ENCODE data around the gene THSD4. TPM values are rescaled to one million over a fixed set of nuclear protein-coding genes. Genes with fewer than 3 reads are reported as not detected.

The THSD4 gene
- total RNA-seq, 1 experiment from 2014 or later, result 0.29 TPM

DNA sequence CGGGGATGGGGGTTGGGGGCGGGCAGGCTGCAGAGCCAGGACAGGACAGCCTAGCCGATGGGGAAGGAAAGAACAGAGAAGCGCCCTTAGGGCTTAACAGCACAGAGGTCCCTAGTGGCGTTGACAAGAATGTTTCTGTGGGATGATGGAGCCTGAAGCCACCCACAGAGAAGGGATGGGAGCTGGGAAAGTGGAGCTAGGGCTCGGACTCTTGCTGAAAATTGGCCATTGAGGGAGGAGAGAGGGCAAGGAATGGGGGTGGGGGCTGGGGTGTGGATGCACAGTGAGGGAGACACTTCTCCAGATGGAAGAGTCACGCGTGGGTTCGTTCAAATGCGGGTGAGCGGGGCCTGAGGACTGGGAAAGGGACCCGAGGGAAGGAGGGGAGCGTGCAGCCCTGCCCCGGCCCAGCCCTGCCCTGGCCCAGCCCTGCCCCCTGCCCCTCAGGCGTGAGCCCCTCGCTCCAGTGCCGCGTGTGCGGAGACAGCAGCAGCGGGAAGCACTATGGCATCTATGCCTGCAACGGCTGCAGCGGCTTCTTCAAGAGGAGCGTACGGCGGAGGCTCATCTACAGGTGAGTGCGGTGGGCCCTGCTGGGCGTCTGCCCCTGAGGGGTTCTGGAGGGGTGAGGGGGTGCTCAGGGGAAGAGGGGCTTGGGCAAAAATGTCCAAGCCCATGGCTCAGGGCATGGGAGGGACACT, 695.9 kb downstream of the THSD4 start:
- Histone ChIP-seq H3K4me1 (no peaks in the 10 kb centered on the region), H3K9me3 (no peaks in the 10 kb centered on the region), H3K36me3 (ENCODE audit: control insufficient read depth, insufficient read depth, low read length) (no peaks in the 10 kb centered on the region), H3K4me3 (ENCODE audit: low read depth, low read length) (no peak overlapping the region), H3K27me3 (replicated peaks; ENCODE audit: control insufficient read depth, insufficient read depth, low read length) (no peaks in the 10 kb centered on the region)
- DNase-seq, result no peak
- CTCF ChIA-PET, result no interaction called here
- POLR2A ChIA-PET, result no interaction called here
- Mint-ChIP-seq H3K9me3 (ENCODE audit: unreplicated experiment) (no peaks in the 10 kb centered on the region), H3K36me3 (ENCODE audit: insufficient read depth, unreplicated experiment) (no peaks in the 10 kb centered on the region), H3K4me1 (ENCODE audit: low read depth, unreplicated experiment) (peaks cover 8% of the 10 kb centered on the region), H3K4me3 (ENCODE audit: unreplicated experiment) (no peak overlapping the region), H3K27ac (ENCODE audit: unreplicated experiment) (no peak overlapping the region), H3K27me3 (ENCODE audit: insufficient read depth, unreplicated experiment) (no peaks in the 10 kb centered on the region)
- no TSS peak for BruUV-seq (replicated peaks)
- TF ChIP-seq, protein P1, sequence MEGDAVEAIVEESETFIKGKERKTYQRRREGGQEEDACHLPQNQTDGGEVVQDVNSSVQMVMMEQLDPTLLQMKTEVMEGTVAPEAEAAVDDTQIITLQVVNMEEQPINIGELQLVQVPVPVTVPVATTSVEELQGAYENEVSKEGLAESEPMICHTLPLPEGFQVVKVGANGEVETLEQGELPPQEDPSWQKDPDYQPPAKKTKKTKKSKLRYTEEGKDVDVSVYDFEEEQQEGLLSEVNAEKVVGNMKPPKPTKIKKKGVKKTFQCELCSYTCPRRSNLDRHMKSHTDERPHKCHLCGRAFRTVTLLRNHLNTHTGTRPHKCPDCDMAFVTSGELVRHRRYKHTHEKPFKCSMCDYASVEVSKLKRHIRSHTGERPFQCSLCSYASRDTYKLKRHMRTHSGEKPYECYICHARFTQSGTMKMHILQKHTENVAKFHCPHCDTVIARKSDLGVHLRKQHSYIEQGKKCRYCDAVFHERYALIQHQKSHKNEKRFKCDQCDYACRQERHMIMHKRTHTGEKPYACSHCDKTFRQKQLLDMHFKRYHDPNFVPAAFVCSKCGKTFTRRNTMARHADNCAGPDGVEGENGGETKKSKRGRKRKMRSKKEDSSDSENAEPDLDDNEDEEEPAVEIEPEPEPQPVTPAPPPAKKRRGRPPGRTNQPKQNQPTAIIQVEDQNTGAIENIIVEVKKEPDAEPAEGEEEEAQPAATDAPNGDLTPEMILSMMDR (IDR thresholded peaks at IDR 0.05; ENCODE audit: insufficient read depth in 1 of 2, low read depth in 1 of 2, low read length in 1 of 2, severe bottlenecking in 1 of 2, unreplicated experiment in 1 of 2), result no peak
- intact Hi-C loops (cut with micrococcal nuclease; ENCODE audit: unreplicated experiment), result no loop called here

DNA sequence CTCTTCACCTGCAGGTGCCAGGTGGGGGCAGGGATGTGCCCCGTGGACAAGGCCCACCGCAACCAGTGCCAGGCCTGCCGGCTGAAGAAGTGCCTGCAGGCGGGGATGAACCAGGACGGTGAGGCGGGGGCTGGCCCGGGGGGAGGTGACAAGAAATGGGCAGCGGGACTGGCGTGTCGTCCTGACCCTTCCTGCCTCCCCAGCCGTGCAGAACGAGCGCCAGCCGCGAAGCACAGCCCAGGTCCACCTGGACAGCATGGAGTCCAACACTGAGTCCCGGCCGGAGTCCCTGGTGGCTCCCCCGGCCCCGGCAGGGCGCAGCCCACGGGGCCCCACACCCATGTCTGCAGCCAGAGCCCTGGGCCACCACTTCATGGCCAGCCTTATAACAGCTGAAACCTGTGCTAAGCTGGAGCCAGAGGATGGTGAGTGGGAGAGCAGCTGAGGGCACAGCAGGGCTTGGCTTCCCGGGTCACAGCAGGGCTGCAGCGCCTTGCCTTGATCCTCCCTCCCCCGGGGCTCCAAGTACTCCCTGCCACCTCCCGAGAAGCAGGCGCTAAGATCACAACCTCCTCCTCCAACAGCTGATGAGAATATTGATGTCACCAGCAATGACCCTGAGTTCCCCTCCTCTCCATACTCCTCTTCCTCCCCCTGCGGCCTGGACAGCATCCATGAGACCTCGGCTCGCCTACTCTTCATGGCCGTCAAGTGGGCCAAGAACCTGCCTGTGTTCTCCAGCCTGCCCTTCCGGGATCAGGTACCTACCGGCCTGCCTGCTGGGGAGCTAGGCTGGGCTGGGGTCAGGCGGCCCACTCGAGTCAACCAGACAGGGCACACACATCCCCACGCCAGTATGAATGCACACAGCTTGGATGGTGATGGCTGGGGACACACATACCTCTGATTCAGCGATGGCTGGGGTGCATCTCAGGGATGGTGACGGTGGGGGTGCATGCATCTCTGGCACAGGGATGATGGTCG, 696.8 kb downstream of the THSD4 start:
- no peak overlapping the region for H3K27ac Mint-ChIP-seq (ENCODE audit: unreplicated experiment)
- Histone ChIP-seq H3K9me3 (no peaks in the 10 kb centered on the region), H3K4me3 (ENCODE audit: low read depth, low read length) (no peak overlapping the region), H3K4me1 (no peaks in the 10 kb centered on the region), H3K27me3 (replicated peaks; ENCODE audit: control insufficient read depth, insufficient read depth, low read length) (no peaks in the 10 kb centered on the region), H3K36me3 (ENCODE audit: control insufficient read depth, insufficient read depth, low read length) (no peaks in the 10 kb centered on the region)
- H3K4me3 Mint-ChIP-seq (ENCODE audit: unreplicated experiment), result no peak overlapping the region
- ChIA-PET CTCF (no interaction called here), POLR2A (no interaction called here)
- H3K9me3 Mint-ChIP-seq (ENCODE audit: unreplicated experiment), result no peaks in the 10 kb centered on the region
- peaks cover 8% of the 10 kb centered on the region for H3K4me1 Mint-ChIP-seq (ENCODE audit: low read depth, unreplicated experiment)
- intact Hi-C loops (cut with micrococcal nuclease; ENCODE audit: unreplicated experiment), result no loop called here
- no TSS peak for BruUV-seq (replicated peaks)
- no peak for DNase-seq
- TF ChIP-seq, protein P1 (IDR thresholded peaks at IDR 0.05; ENCODE audit: insufficient read depth in 1 of 2, low read depth in 1 of 2, low read length in 1 of 2, severe bottlenecking in 1 of 2, unreplicated experiment in 1 of 2), result no peak
- no peaks in the 10 kb centered on the region for H3K27me3 Mint-ChIP-seq (ENCODE audit: insufficient read depth, unreplicated experiment)
- H3K36me3 Mint-ChIP-seq (ENCODE audit: insufficient read depth, unreplicated experiment), result peaks cover under 1% of the 10 kb centered on the region

DNA sequence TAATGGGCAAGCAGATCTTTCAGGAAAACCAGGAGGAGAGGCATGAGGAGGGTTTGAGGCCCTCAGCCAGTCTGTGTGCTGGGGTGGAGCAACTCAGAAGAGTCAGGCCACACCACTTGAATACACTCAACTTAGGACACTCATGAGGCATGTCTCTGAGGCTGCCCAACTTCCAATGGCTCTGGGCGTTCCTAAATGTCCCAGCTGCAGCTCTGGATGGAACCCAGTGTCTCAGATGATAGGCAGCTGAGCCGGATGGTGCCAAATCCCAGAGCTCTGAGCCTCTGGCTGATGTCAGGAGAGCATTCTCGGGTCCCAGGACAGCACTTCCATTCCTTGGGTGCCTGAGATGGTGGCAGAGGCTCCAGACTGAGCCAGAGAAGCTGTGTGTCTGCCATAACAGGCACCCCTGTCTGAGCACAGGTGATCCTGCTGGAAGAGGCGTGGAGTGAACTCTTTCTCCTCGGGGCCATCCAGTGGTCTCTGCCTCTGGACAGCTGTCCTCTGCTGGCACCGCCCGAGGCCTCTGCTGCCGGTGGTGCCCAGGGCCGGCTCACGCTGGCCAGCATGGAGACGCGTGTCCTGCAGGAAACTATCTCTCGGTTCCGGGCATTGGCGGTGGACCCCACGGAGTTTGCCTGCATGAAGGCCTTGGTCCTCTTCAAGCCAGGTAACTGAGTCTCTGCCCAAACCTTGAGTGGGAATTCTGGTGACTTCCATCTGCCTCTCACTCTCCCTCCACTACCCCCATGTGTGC, 697.9 kb downstream of the THSD4 start:
- H3K27me3 ChIP-seq (replicated peaks; ENCODE audit: control insufficient read depth, insufficient read depth, low read length), result no peaks in the 10 kb centered on the region
- ChIA-PET POLR2A (no interaction called here), CTCF (interaction anchor here (0.8 kb wide), 1 partner anchor 69 kb away, joined by 3 read pairs; no protein-coding TSS in a partner anchor)
- no peaks in the 10 kb centered on the region for H3K27me3 Mint-ChIP-seq (ENCODE audit: insufficient read depth, unreplicated experiment)
- H3K9me3 ChIP-seq, result no peaks in the 10 kb centered on the region
- H3K36me3 ChIP-seq (ENCODE audit: control insufficient read depth, insufficient read depth, low read length), result no peaks in the 10 kb centered on the region
- TF ChIP-seq, protein P1 (IDR thresholded peaks at IDR 0.05; ENCODE audit: insufficient read depth in 1 of 2, low read depth in 1 of 2, low read length in 1 of 2, severe bottlenecking in 1 of 2, unreplicated experiment in 1 of 2), result no peak
- H3K4me3 ChIP-seq (ENCODE audit: low read depth, low read length), result no peak overlapping the region
- H3K36me3 Mint-ChIP-seq (ENCODE audit: insufficient read depth, unreplicated experiment), result peaks cover 11% of the 10 kb centered on the region
- H3K9me3 Mint-ChIP-seq (ENCODE audit: unreplicated experiment), result no peaks in the 10 kb centered on the region
- no peaks in the 10 kb centered on the region for H3K4me1 ChIP-seq
- no peak for DNase-seq
- H3K27ac Mint-ChIP-seq (ENCODE audit: unreplicated experiment), result no peak overlapping the region
- intact Hi-C loops (cut with micrococcal nuclease; ENCODE audit: unreplicated experiment), result no loop called here
- H3K4me1 Mint-ChIP-seq (ENCODE audit: low read depth, unreplicated experiment), result no peaks in the 10 kb centered on the region
- BruUV-seq (replicated peaks), result no TSS peak
- H3K4me3 Mint-ChIP-seq (ENCODE audit: unreplicated experiment), result no peak overlapping the region
